GM23248 (cell line): ENCODE results near the gene EGFLAM.

Source experiments
- EZH2 ChIP-seq: fragments of 200-600 bp; sonication (generic); IDR thresholded peaks from 2 replicates; pipeline ENCODE4 v1.6.1; 2018; ENCODE audit warnings: antibody characterized with exemption, mild to moderate bottlenecking; ENCODE audit not compliant: insufficient read depth, poor library complexity, severe bottlenecking
- EZH2phosphoT487 ChIP-seq: fragments of 200-600 bp; sonication (generic); IDR thresholded peaks from 2 replicates; pipeline ENCODE4 v1.6.1; 2018; ENCODE audit warnings: antibody characterized with exemption, moderate library complexity, mild to moderate bottlenecking, low read depth; ENCODE audit not compliant: insufficient read depth

DNA sequence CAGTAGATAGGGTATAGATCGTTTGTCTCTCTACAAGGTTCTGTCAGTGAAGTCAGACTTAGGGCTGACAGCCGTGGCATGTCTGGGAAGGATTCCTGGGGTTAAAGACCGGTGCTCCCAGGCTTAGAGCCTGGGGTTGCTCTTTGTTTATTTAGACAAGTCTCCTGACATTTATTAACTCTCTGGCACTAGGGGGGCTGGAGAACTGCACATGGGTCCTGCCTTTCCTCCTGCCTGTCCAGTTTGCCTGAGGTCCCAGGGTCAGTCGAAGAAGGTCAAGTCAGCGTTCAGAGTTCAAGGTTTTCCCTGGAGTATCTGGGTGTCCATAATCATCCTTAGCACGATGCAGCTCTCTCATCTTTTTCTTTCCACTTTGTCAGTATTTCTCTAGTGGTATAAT, 5.6 kb downstream of the EGFLAM start:
- TF ChIP-seq EZH2, result no peak
- no peak for TF ChIP-seq EZH2phosphoT487
